Activated T-cell treated with anti-CD3 and anti-CD28 coated beads for 24 hours (primary cell): Measurements from ENCODE around the gene PBXIP1.
"Not testable (repeated sequence)": the region's sequence is repeated elsewhere in the genome, so short reads cannot be mapped to it uniquely, and the experiment has no call there.

ENCODE experiments used
- DNase-seq: peaks from one replicate; pipeline ENCODE4 v3.0.0-alpha.2; 2020; ENCODE audit warnings: low read depth

Gene PBXIP1, protein sequence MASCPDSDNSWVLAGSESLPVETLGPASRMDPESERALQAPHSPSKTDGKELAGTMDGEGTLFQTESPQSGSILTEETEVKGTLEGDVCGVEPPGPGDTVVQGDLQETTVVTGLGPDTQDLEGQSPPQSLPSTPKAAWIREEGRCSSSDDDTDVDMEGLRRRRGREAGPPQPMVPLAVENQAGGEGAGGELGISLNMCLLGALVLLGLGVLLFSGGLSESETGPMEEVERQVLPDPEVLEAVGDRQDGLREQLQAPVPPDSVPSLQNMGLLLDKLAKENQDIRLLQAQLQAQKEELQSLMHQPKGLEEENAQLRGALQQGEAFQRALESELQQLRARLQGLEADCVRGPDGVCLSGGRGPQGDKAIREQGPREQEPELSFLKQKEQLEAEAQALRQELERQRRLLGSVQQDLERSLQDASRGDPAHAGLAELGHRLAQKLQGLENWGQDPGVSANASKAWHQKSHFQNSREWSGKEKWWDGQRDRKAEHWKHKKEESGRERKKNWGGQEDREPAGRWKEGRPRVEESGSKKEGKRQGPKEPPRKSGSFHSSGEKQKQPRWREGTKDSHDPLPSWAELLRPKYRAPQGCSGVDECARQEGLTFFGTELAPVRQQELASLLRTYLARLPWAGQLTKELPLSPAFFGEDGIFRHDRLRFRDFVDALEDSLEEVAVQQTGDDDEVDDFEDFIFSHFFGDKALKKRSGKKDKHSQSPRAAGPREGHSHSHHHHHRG

DNA sequence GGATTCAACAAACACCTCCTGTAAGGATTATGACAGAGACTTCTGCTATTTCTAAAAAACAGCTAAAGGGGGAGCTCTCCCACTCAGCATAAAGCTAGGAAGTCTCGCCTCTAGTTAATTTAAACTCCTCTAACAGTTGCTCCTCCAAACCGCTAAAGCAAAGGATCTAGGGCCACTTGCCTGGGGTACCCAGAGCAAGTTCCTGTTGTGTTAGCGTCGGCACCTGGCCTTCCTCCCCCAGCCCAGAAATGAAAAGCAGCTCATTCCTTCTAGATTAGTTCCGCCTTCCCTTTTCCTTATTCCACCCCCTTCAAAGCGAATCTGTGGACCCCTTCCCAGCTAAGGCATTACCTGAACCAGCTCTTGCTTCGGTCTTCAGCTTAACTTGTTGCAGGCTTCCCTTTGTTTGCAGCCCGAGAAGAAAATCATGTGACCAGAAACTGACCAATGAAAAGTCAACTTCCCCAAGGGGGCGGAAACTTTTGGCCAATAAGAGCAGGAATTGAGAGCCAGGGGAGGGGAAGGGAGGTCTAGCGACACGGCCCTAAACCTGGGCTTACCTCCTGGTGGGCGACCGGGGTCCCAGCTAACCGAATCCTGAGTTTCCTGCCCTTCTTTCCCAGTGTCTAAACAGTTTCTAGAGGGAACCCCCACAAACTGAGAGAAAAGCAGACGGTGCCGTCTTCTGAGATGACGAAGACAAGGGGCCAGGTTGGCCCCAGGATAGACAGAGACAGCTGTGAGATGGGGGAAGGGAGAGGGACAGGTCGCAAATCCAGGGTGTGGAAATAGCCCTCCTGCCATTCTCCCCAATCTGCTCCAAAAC is at the start of gene PBXIP1:
Gene PBXIP1, minus strand, starts transcription at position 382 of the 826 bp plus-strand sequence. CDS start 2,378 bp downstream, outside the sequence.
- DNase-seq, result peak; percentile 79

DNA sequence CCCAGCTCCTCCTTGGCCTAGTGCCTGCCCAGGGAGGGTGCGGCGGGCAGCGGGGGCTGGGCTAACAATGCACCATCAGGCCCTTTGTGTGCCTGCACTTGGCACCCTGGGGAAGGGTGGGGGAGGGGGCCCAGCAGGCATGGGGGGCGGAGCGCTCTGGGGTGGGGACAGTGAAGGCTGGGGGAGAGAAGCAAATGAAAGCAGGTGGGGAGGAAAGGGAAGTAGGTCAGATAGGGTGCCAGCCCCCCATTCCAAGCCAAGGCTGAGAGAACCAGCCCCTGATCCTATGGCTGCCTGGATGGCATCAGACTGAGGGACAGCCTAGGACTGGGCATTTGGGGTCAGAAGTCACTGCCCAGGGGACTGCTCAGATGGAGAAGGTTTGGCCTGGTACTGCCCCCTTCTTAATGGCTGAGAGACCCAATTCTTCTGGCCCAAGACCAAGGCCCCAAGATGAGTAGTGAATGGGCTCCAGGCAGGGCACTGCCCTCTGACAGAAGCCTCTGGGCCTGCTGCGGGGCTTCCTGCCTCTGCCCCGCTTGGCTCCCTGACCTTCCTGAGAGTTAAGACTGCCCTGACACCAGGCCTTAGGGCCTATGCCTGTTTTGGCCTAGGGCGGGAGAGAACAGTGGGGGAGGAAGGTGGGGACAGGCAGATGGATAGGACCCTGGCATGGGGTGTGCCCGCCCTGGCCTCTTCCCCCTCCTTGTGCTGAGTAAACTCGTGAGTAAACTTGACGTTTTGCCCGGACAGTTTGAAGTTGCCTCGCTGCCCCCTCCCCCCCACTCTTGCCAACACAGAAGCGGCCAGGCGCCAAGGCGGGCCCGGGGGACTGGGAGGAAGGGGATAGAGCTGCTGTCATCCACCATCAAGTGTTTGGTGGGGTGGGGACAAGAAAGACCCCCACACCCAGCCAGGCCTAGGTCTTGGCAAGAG is 49.4 kb upstream of the PBXIP1 start:
- no peak for DNase-seq

DNA sequence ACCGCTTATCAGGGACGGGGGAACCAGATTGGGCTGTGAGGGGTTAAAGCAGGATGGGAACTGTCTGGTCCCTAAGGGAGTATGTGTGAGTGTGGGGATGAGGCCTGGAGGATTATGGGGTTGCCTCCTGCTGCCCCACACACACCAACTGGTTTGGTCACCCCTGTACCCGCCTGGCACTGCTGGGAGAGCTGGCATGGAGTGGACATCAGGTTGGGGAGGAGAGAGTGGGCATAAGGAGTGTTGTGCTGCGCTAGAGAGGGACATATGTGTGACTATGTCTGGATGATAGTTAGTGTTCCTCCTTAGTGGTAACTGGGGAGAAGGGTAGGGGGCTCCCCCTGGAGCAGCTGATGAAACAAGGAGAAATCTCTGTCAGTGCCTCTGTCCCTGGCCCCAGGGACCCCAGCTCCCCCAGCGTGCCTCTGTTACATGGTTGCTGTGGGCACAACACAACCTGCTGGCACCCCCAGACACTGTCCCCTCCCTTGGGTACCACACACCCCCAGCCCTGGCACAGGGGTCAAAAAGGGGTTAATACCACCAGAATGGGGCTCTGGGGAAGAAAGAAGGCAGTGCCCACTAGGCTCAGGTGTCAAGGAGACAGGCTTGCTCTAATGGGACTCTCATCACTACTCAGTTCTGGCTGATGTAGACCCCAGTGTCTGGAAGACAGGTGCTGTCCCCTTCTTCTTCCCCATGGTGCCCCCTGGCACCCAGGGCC is 48.6 kb upstream of the PBXIP1 start:
- DNase-seq, result no peak

DNA sequence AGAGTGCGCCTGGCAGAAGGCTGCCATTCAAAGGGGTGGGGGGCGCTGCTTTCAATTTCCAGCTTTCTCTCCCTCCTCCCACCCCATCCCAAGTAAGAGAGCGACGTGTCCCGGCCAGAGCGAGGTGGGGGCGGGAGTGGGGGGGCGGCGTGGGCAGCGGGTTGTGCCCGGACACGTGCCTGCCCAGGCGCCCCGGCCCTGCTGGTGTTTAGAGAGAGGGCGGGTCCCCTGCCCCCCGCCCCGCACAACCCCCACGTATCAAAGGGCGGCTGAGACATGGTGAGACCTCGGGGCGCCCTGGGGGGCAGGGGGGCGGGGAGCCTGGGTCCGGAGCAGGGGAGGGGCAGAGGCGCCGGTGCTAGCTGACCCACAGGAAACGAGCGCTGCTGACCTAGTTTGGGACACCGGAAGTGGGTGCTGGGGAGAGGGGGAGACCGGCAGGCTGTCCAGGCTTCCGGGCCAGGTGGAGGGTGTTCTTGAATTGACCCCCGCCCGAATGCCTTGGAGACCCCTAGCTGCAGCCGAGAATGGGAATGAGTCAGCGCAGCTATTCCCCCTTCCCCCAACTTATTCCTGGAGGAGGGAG is 48.0 kb upstream of the PBXIP1 start:
- DNase-seq, result no peak

DNA sequence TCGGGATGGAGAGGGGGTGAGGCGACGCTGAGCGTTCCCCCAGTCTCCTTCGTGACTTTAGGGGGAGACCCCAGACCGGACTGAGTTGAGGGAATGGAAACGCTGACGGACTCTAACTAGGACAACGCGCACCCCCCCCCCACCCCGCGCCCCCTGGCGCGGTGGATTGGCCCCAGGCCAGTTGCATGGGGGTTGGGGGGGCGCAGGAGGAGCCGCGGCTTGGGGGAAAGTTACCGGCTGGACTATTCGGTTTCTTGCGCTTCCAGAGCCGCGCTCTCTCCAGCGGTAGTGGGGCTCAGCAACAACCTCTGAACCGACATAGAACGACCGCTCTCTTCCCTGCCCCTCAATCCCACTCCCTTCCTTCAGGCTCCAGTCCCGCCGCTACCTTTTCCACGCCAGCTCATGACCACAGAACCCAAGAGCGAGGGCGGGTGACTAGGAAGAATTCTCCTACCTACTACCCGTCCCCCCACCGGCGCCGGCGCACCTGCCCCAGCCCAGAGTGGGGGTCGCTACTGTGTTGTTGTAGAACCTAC is 47.4 kb upstream of the PBXIP1 start:
- DNase-seq, result no peak

DNA sequence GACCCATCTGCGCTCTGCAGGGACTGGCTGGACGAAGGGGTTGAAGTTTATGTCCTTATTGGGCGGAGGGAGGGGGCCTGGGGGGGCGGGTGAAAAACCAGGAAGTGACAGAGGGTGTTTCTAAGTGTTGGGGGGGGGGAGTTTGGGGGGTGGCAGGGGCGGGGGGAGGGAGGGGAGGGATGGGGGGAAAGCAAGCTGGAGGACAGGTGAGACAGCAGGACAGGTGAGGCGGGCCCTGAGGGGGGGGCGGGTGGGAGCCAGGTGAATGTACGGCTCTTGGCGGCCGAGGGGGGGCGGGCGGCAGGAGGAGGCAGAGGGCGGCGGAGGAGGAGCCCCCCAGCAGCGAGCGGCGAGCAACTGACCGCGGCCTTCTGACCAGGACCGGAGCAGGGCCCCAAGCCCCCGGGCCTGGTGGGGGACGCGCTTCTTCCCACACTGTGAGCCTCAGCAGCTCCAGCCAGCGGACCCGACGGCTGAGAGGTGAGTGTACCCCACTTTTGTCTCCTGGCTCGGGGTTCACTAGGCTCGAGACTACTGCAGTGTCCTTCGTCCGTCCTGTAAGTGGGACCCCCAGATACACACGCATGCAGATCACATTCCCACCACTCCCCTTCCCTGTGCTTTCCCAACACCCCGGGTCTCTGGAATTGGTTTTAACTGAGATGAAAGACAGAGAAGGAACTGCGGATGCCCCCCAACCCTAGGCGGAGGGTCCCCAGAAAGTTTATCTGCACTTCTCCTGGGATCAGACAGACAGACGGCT is 46.7 kb upstream of the PBXIP1 start, which contains the start of gene ZBTB7B:
Gene ZBTB7B, plus strand, starts transcription at position 339 of the 763 bp plus-strand sequence. CDS start 11,859 bp downstream, outside the sequence.
- DNase-seq, result no peak

DNA sequence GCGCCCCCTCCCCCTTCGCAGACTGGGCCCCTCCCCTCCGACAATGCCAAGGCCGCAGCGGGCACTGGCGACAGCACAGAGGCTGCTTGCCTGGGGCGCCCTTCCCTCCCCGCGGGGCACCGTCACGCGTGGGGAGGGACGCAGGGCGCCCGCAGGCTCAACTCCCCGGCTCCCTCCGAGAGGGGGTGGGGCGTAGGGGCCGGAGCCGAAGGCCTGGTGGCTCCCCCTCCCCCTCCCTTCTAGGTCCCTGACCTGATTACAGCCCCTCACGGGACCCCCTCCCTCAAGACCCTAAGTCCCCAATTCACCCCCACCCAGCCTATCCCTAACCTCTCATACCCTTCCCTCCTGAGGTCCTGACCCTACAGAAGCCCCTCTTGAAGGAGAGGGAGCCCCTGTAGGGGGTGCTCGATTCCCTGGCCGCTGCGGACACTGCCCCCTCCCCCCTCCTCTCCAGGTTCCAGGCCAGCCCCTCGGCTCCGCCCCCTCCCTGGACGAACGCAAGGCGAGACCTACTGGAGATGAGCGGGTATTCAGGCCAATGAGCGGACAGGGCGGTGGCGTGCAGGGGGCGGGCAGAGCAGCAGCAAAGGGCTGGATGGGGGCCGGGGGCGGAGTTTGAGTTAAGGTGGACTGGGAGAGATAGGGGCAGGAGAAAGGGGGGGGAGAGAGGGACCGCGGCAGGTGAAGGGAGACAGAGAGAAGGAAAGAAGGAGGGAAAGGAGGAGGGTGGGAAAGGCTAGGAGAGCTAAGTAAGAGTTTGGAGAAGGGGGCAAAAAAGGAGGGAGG is 46.0 kb upstream of the PBXIP1 start:
- peak; percentile 98 for DNase-seq

DNA sequence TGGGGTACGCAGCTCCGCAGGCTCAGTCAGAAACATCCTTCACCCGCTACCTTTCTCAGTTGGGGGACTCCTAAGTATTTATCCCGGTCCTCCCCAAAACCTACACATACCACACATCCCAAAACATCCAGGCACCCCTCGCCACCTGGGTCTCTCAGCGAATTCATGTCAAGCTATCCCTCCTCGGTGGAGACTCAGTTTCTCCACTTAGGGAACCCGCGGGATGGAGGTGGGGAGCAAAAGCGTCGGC is 45.5 kb upstream of the PBXIP1 start:
- DNase-seq, result no peak

DNA sequence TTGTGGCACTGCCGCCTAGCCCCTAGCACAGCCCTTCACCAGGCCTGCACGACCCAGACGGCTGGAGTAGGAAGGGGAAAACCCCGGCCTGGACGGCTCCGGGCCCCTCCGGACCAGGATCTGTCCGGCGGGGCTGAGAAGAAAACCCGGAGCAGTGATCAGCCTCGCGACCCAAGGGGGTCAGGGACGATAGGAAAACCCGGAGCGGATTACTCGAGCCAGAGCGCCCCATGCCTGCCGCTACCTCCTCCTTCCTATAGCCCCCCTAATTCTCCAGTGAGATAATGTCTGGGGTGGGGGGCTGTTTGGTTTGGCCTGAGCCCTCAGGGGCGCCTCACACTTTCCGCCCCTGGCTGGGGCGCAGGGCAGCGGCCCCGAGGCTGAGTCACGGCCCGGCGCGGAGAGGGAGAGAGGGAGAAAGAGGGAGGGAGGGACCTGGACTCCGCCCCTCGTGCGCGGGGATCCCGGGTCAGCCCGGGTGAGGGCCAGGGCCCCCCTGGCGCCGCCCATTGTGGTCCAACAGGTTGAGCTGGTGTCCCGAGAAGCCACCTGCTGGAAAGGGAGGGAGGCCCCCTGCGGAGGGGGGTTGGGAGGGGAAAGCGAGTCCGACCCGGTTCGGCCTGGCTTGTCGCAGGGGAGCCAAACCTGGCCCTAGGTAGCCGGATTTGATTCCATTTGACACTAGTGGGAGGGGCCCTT is 45.0 kb upstream of the PBXIP1 start:
- peak; percentile 75 for DNase-seq

DNA sequence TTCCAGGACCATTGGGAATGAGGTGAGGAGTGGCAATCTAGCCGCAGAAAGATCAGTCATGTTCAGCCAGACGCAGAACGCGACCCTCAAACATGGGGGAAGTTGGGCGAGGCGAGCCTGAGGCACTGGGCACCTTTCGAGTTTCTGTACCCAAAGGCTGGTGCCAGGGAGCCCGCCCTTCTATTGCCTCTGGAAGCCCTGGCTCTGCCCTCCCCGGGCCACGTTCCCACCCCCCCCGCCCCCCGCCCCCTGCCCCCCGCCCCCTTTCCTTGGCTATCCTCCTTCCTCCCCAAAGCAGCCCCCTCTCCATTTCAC is 44.5 kb upstream of the PBXIP1 start:
- no peak for DNase-seq

DNA sequence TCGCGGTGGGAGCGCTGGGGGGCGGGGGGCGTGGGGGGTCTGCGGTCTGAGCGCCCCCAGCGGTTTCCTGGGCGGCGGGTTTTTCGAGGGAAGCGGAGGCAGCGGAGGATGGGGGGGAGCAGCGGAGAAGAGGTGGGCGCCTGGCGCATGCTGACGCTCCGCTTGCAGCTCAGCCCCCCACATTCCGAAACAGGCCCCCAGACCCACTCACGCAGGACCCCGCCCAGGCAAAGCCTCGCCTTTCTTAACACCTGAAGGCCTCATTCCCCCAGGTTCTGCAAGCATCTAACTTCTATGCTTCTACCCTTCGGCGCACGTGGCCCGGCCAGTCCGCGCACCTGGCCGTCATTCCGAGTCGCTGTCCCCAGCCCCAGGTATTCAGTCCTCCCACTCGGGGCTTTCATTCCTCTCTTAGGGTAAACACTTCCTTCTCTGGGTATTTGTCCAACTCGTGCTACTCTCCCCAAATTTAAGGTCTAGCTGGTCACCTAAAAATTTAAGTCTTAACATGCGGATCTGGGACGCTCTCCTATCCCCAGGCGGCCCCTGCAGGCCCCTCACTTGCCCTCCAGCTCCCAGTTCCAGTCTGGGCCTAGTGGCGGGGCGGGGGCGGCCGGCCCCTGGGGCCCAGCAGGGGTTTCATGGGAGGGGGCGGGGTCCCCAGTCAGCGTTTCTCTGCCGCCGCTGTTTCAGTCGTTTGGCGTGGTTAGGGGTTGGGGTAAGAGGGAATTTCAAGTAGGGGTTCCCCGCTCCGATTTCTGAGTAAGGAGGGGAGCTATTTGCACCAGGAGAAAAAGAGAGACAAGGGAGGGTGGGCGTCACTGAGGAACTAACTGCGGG is 43.9 kb upstream of the PBXIP1 start:
- DNase-seq, result peak; percentile 49

DNA sequence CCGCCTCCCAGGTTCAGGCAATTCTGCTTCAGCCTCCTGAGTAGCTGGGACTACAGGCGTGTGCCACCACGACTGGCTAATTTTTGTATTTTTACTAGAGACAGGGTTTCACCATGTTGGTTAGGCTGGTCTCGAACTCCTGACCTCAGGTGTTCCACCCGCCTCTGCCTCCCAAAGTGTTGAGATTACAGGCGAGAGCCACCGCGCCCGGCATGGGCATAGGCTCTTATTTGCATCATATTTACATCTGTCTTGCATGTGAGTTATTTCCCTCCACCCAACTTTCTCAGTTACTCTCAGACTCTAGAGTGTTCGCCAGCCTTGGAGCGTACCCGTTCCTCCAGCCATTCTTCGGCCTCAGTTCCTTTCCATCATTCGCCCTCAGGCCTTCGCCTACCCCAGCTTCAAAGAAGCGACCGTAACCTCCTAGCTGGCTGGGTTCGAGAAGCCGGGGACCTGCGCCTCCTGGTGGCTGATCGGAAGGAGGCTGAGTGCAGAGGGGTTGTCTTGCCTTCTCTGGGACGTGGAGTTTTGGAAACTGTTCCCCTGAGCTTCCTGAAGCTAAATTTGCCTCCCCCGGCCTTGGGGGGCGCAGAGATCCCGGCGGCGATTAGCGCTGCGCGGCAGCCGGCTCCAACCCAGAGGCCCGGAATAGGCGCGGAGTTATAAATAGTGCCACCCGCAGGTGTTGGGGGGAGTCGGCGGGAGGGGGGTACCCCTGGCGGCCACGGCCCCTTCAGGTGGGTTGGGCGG is 43.1 kb upstream of the PBXIP1 start:
- DNase-seq, result peak; percentile 74

DNA sequence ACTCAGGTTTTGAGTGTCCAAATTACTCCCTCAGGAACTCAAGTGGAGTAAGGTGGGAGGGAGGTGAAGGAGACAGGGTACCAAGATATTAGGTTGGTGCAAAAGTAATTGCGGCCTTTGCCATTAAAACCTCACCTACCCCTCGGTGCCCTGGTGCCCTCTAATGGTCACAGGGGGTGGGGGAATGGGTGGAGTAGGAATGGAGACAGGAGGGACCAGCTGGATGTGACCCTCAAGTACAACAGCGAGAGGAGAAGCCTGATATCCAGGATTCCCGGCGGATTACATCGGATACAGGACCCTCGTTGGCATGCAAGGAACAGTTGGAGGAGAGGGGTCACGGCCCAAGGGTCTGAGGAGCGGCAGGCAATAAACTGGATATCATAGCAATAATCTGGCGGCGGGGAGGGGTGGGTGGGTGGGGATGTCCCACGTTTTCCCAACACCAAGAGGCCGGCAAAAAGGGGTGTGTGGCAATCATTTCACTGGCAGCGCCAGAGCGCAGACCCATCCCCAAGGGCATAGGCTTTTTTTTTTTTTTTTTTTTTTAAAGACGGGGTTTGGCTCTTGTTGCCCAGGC is 42.4 kb upstream of the PBXIP1 start:
- no peak for DNase-seq

DNA sequence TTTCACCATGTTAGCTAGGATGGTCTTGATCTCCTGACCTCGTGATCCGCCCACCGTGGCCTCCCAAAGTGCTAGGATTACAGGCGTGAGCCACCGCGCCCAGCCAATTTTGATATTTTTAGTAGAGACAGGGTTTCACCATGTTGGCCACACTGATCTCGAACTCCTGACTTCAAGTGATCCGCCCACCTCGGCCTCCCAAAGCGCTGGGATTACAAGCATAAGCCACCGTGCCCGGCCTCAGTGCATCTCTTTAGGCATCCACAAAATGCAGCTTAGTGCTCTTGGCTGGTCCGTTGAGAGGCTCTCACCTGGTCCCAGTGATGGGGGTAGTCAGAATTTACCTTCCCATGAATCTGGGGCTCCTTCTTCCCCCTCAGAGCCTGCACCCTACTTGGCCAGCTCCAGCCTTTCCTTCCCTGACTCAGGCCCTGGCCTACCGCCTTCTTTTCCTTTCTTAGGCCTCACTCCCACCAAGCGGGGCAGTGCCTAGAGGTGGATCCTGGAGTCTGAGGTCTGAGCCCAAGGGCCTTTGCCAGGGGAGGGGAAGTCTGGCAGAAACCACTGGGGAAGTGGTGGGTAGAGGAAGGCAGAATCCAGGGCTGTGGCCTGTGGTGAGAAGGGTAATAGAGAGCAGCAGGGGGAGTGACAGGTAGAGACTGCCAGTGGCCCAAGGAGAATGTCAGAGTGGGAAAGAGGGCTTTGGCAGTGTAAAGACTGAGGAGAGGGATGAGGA is 41.2 kb upstream of the PBXIP1 start:
- DNase-seq, result no peak

DNA sequence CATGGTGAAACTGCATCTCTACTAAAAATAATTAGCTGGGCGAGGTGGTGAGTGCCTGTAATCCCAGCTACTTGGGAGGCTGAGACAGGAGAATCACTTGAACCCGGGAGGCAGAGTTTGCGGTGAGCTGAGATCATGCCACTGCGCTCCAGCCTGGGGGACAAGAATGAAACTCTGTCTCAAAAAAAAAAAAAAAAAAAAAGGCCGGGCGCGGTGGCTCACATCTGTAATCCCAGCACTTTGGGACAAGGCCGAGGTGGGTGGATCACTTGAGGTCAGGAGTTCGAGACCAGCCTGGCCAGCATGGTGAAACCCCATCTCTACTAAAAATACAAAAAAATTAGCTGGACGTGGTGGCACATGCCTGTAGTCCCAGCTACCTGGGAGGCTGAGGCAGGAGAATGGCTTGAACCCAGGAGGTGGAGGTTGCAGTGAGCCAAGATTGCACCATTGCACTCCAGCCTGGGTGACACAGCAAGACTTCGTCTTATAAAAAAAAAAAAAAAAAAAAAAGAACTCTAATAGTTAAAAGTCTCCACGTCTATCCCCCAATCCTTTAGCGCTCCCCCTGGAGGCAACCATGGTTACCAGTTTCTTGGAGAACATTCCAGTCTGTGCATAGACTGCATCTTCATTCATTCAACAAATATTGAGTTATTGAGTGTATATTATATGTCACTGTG is 39.5 kb upstream of the PBXIP1 start:
- not testable (repeated sequence) for DNase-seq
